GM19372 (cell line): ENCODE data around the gene DCTN4.
"Not testable (repeated sequence)": the region's sequence is repeated elsewhere in the genome, so short reads cannot be mapped to it uniquely, and the experiment has no call there.

Experiments
- ATAC-seq: cut with Tn5 transposase; IDR thresholded peaks from one replicate; pipeline ENCODE4 v1.9.1; 2021; ENCODE audit warnings: mild to moderate bottlenecking, low read depth, moderate library complexity; ENCODE audit not compliant: unreplicated experiment

Gene DCTN4

GRCh38 chr5:150742455-150743141 is 16.2 kb downstream of the DCTN4 start:
- not testable (repeated sequence) for ATAC-seq

GRCh38 chr5:150740992-150741391 is 17.8 kb downstream of the DCTN4 start:
- ATAC-seq: no peak

GRCh38 chr5:150738862-150739261 is 20.0 kb downstream of the DCTN4 start:
- no peak for ATAC-seq

GRCh38 chr5:150734579-150735384 is 24.0 kb downstream of the DCTN4 start:
- no peak for ATAC-seq

GRCh38 chr5:150731669-150732242 is 27.1 kb downstream of the DCTN4 start:
- ATAC-seq: no peak

GRCh38 chr5:150729859-150730258 is 29.0 kb downstream of the DCTN4 start:
- ATAC-seq: no peak

GRCh38 chr5:150723845-150724244 is 35.0 kb downstream of the DCTN4 start:
- no peak for ATAC-seq

GRCh38 chr5:150710165-150710564 is 48.7 kb downstream of the DCTN4 start:
- ATAC-seq: no peak

GRCh38 chr5:150706776-150707390 is 51.9 kb downstream of the DCTN4 start:
- ATAC-seq: no peak

GRCh38 chr5:150703762-150704161 is 55.1 kb downstream of the DCTN4 start:
- ATAC-seq: no peak

- peak; percentile 97 for ATAC-seq
Measured at GRCh38 chr5:150700594-150701377, 58.0 kb downstream of the DCTN4 start, which contains the start of gene RBM22. RBM22 (minus strand) TSS chr5:150701062; CDS start chr5:150700985, 77 bp downstream.

GRCh38 chr5:150700246-150700593 is 58.6 kb downstream of the DCTN4 start:
- peak; percentile 2 for ATAC-seq

GRCh38 chr5:150694612-150695011 is 64.2 kb downstream of the DCTN4 start:
- ATAC-seq: no peak

- no peak for ATAC-seq
Measured at GRCh38 chr5:150692276-150692675, 66.5 kb downstream of the DCTN4 start.

- ATAC-seq: no peak
Measured at GRCh38 chr5:150690760-150691159, 68.1 kb downstream of the DCTN4 start.

GRCh38 chr5:150689120-150689519 is 69.7 kb downstream of the DCTN4 start:
- ATAC-seq: no peak

GRCh38 chr5:150676578-150676977 is 82.2 kb downstream of the DCTN4 start:
- ATAC-seq: no peak

GRCh38 chr5:150675069-150675468 is 83.7 kb downstream of the DCTN4 start:
- ATAC-seq: no peak

GRCh38 chr5:150674341-150674821 is 84.4 kb downstream of the DCTN4 start:
- no peak for ATAC-seq

- ATAC-seq: no peak
Measured at GRCh38 chr5:150672884-150673275, 85.9 kb downstream of the DCTN4 start.
